Inflammatory macrophage (primary cell): ENCODE data around the gene ZNF180.
A peak's percentile ranks its signal among the peaks of the same experiment; 100 is the strongest.
"Not testable (repeated sequence)": the region's sequence is repeated elsewhere in the genome, so short reads cannot be mapped to it uniquely, and the experiment has no call there.

Experiments
- DNase-seq, 2 donors: peaks; one replicate each; pipeline ENCODE4 v3.0.0-alpha.2; 2020 to 2022

ZNF180 gene

DNA sequence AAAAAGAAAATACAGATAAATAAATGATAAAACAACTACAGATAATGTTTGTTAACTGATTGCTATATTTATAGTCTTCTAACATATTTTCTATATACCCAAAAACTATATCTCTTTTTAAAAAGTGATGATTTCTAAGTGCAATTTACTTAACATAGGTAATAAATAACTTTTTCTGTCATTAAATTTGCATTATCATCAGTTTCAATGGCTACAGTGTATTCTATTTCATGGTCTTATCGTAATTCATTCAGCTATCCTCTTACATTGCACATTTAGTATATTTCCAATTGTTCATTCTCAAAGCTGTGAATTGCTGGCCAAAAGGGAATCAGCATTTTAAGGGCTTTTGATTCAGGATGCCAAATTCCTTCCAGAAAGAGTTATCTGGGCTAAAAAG lies 3.6 kb downstream of the ZNF180 start:
- DNase-seq, result no peak

- peak; percentile 6 to 14 for DNase-seq
Observed at GRCh38 chr19:44476559-44477408, 23.5 kb downstream of the ZNF180 start.

DNA sequence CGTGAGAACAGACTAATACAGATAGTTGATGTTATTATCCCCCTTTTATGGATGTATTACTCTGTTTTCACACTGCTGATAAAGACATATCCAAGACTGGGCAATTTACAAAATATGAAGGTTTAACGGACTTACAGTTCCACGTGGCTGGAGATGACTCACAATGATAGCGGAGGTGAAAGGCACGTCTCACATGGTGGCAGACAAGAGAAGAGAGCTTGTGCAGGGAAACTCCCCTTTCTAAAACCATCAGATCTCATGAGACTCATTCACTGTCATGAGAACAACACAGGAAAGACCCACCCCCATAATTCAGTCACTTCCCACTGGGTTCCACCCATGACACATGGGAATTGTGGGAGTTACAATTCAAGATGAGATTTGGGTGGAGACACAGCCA lies 31.6 kb downstream of the ZNF180 start:
- not testable (repeated sequence) for DNase-seq

- DNase-seq, result not testable (repeated sequence)
Observed at GRCh38 chr19:44462600-44463286, 37.6 kb downstream of the ZNF180 start.

GRCh38 chr19:44456016-44456415 lies 44.3 kb downstream of the ZNF180 start:
- not testable (repeated sequence) for DNase-seq

DNA sequence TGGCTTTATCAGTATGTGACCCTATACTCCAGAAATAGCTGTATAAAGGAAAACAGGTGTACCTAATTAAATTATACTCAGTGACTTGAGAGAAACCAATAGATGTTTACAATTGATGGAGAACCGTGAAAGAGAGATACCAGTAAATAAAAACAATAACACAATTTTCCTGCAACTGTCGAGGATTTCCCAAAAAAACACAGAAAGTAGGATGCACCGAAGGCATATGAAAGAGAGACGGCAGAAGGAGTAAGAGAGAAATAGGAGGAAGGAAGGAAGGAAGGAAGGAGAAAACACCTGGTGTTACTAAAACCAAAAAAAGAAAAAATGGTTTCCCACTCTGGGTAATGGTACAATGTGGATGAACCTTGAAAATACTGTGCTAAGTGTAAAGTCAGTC lies 45.2 kb downstream of the ZNF180 start:
- DNase-seq, result no peak

DNA sequence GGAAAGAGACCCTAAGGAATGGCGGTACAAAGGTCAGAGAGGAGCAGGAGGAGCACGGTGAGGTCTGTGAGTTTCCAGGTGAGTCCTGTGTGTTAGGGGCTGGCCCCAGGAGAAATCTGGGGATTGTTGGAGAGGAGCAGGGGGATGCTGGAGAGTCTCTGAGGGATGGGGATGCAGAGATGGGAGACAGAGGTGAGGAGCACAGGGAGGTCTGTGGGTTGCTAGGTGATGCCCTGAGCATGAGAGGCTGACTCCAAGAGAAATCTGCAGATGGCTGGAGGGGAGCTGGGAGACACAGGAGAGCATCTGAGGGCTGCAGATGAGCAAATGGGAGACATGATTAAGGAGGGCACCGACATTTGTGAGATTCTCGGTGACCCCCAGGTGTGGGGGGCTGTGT lies 48.0 kb downstream of the ZNF180 start:
- DNase-seq, result no peak

DNA sequence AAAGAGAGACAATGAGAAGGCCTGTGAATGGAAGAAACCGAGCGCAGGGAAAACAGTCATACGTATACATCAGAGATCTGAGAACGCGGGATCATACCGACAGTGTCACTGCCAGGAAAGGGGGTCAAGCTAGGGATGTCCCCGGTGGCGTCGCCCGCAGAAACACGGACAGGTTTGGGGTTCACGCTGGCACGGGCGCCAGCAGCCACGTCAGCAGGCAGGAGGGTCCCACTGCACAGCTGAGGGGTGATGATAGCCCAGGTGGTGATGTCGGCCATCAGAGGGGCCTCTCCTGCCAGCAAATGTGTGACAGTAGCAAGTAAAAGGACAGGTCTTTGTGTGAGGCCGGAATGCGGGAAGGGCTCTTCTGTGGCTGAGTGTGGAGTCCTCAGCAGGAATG lies 48.6 kb downstream of the ZNF180 start:
- DNase-seq, result no peak

- DNase-seq, result peak; percentile 61 to 81
Observed at GRCh38 chr19:44447916-44448674, 52.2 kb downstream of the ZNF180 start, which contains the start of gene ZNF229. ZNF229 (minus strand) TSS chr19:44448472; CDS start chr19:44442847, 5,625 bp downstream.

GRCh38 chr19:44438441-44438840 lies 61.9 kb downstream of the ZNF180 start:
- DNase-seq, result no peak

DNA sequence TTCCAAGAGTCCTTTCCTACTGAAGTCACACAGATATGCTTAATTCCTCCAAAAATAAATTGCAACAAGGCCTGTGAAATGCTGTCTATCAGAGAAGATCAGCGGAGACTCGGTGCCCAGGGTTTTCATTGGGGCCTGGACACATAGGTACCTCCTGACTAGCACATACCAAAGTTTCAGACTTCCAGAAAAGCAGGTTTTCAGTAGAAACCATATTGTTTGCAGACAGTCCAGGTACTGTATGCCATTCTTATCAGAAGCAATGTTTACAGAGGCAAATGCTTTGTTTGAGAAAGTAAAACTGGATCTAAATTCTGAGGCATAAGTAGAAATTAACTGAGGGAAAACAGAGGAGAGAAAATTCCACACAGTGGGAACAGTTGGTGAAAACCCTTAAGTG lies 64.9 kb downstream of the ZNF180 start:
- DNase-seq, result no peak

GRCh38 chr19:44430956-44431355 lies 69.4 kb downstream of the ZNF180 start:
- no peak for DNase-seq
